ENCODE results near the gene MYOC.
"Not testable (repeated sequence)": the region's sequence is repeated elsewhere in the genome, so short reads cannot be mapped to it uniquely, and the experiment has no call there.

Gene MYOC

DNA sequence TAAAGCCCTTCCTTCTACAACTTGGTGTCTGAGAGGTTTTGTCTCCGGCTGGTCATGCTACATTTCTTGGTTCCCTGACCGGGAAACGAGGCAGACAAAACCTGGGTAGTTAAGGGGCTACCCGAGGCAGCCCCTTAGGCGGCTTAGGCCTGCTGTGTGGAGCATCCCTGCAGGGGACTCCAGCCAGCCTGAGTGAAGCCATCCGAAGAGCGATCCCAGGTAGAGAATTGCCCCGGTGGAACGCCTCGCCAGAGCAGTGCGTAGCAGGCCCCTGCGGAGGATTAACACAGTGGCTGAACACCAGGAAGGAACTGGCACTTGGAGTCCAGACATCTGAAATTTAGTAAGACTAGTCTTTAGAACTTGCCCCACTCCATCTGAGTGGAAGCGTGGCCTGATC, 51.6 kb downstream of the MYOC start:
- Histone ChIP-seq H3K4me1 (ENCODE audit: insufficient read depth, low read length) (no peaks in the 10 kb centered on the region), H3K9me3 (ENCODE audit: insufficient read depth, low read length, severe bottlenecking) (no peaks in the 10 kb centered on the region), H3K9ac (ENCODE audit: low read depth, low read length) (no peak overlapping the region), H2AFZ (ENCODE audit: low read depth, low read length) (no peak overlapping the region), H3K79me2 (ENCODE audit: insufficient read depth, low read length) (no peaks in the 10 kb centered on the region), H3K4me3 (ENCODE audit: low read depth in 1 of 2, low read length in 2 of 2) (no peak overlapping the region), H3K27ac (ENCODE audit: low read length) (no peak overlapping the region), H4K20me1 (ENCODE audit: insufficient read depth, low read length) (no peaks in the 10 kb centered on the region), H3K4me2 (ENCODE audit: insufficient read depth, low read length) (no peak overlapping the region), H3K27me3 (ENCODE audit: insufficient read depth, low read length, poor library complexity) (no peaks in the 10 kb centered on the region), H3K36me3 (ENCODE audit: insufficient read depth, low read length) (no peaks in the 10 kb centered on the region)
- DNase-seq (no peak), ATAC-seq (ENCODE audit: insufficient read depth, low read depth) (0 out of 3 replicates have a peak, but pooled peaks have one; percentile 29)
- TF ChIP-seq CTCF (IDR thresholded peaks at IDR 0.05; ENCODE audit: borderline replicate concordance, extremely low read depth, low read length, poor library complexity, severe bottlenecking) (no peak), EZH2 (IDR thresholded peaks at IDR 0.05; ENCODE audit: borderline replicate concordance, low read depth, low read length, severe bottlenecking) (no peak)

DNA sequence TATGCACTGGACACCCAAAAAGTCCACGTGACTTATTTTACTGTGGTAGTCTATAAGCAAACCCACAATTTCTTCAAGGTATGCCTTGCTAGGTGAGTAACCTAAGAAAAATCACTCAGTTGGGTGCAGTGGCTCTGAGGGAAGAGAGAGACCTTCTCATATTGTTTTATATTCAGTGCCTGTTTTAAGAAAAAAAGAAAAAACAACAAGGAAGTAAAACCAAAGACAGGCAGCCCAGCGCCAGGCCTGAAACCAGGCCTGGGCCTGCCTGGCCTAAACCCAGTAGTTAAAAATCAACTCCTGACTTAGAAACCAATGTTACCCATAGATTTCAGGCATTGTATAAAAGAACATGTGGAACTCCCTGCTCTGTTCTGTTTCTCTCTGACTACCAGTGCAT, 52.2 kb downstream of the MYOC start:
- DNase-seq; H3K4me2 ChIP-seq (ENCODE audit: insufficient read depth, low read length); H3K4me3 ChIP-seq (ENCODE audit: low read depth in 1 of 2, low read length in 2 of 2); H3K27me3 ChIP-seq (ENCODE audit: insufficient read depth, low read length, poor library complexity); H2AFZ ChIP-seq (ENCODE audit: low read depth, low read length); H4K20me1 ChIP-seq (ENCODE audit: insufficient read depth, low read length); H3K9ac ChIP-seq (ENCODE audit: low read depth, low read length); H3K36me3 ChIP-seq (ENCODE audit: insufficient read depth, low read length); H3K9me3 ChIP-seq (ENCODE audit: insufficient read depth, low read length, severe bottlenecking); H3K79me2 ChIP-seq (ENCODE audit: insufficient read depth, low read length); H3K4me1 ChIP-seq (ENCODE audit: insufficient read depth, low read length); H3K27ac ChIP-seq (ENCODE audit: low read length); ATAC-seq (ENCODE audit: insufficient read depth, low read depth): not testable (repeated sequence)

- no peaks in the 10 kb centered on the region for H3K79me2 ChIP-seq (ENCODE audit: insufficient read depth, low read length)
- DNase-seq, result no peak
- H4K20me1 ChIP-seq (ENCODE audit: insufficient read depth, low read length), result no peaks in the 10 kb centered on the region
- no peaks in the 10 kb centered on the region for H3K4me1 ChIP-seq (ENCODE audit: insufficient read depth, low read length)
- no peak overlapping the region for H3K9ac ChIP-seq (ENCODE audit: low read depth, low read length)
- H3K4me2 ChIP-seq (ENCODE audit: insufficient read depth, low read length), result no peak overlapping the region
- peaks cover 16% of the 10 kb centered on the region for H3K36me3 ChIP-seq (ENCODE audit: insufficient read depth, low read length)
- H3K4me3 ChIP-seq (ENCODE audit: low read depth in 1 of 2, low read length in 2 of 2), result no peak overlapping the region
- no peaks in the 10 kb centered on the region for H3K27me3 ChIP-seq (ENCODE audit: insufficient read depth, low read length, poor library complexity)
- no peak overlapping the region for H2AFZ ChIP-seq (ENCODE audit: low read depth, low read length)
- ATAC-seq (ENCODE audit: insufficient read depth, low read depth), result no peak
- no peaks in the 10 kb centered on the region for H3K9me3 ChIP-seq (ENCODE audit: insufficient read depth, low read length, severe bottlenecking)
- TF ChIP-seq EZH2 (IDR thresholded peaks at IDR 0.05; ENCODE audit: borderline replicate concordance, low read depth, low read length, severe bottlenecking), result no peak
- TF ChIP-seq CTCF (IDR thresholded peaks at IDR 0.05; ENCODE audit: borderline replicate concordance, extremely low read depth, low read length, poor library complexity, severe bottlenecking), result no peak
- no peak overlapping the region for H3K27ac ChIP-seq (ENCODE audit: low read length)
Observed at GRCh38 chr1:171597203-171597602, 55.3 kb downstream of the MYOC start.

DNA sequence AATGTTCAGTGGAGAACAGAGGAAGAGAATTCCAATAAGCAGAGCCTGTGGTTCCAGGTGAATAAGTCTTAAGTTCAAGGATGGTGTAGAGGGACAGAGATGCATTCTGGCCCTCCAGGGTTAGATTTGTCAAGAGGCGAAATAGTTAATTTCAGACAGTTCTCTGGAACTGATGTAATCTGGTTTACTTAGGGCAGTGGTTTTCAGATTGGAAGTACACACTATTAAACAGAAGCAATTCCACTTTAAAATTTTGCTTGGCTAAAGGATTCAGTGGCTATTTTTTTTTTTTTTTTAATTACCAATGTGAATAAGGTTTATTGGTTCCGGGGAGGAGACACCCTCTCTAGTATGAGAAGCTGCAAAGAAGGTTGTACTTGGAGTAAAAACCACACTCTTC, 55.8 kb downstream of the MYOC start:
- Histone ChIP-seq H3K4me1 (ENCODE audit: insufficient read depth, low read length) (no peaks in the 10 kb centered on the region), H3K27ac (ENCODE audit: low read length) (no peak overlapping the region), H3K27me3 (ENCODE audit: insufficient read depth, low read length, poor library complexity) (no peaks in the 10 kb centered on the region), H3K4me2 (ENCODE audit: insufficient read depth, low read length) (no peak overlapping the region), H3K9ac (ENCODE audit: low read depth, low read length) (no peak overlapping the region), H2AFZ (ENCODE audit: low read depth, low read length) (no peak overlapping the region), H4K20me1 (ENCODE audit: insufficient read depth, low read length) (no peaks in the 10 kb centered on the region), H3K4me3 (ENCODE audit: low read depth in 1 of 2, low read length in 2 of 2) (no peak overlapping the region), H3K36me3 (ENCODE audit: insufficient read depth, low read length) (peaks cover 21% of the 10 kb centered on the region), H3K9me3 (ENCODE audit: insufficient read depth, low read length, severe bottlenecking) (no peaks in the 10 kb centered on the region), H3K79me2 (ENCODE audit: insufficient read depth, low read length) (no peaks in the 10 kb centered on the region)
- DNase-seq, result no peak
- no peak for TF ChIP-seq CTCF (IDR thresholded peaks at IDR 0.05; ENCODE audit: borderline replicate concordance, extremely low read depth, low read length, poor library complexity, severe bottlenecking)
- no peak for TF ChIP-seq EZH2 (IDR thresholded peaks at IDR 0.05; ENCODE audit: borderline replicate concordance, low read depth, low read length, severe bottlenecking)
- ATAC-seq (ENCODE audit: insufficient read depth, low read depth), result no peak

Data from DND-41 (cell line).